NCI-H2196 treated with DMSO at 0.1 percent for 48 hours (cell line): Measurements from ENCODE around the gene ADGRB3.
A peak's percentile ranks its signal among the peaks of the same experiment; 100 is the strongest.
"Not testable (repeated sequence)": the region's sequence is repeated elsewhere in the genome, so short reads cannot be mapped to it uniquely, and the experiment has no call there.

Experiments used
- DNase-seq: peaks from one replicate; lab custom pipeline; 2025; ENCODE audit not compliant: unreplicated experiment; lab: John Stamatoyannopoulos, UW

ADGRB3 gene

DNA sequence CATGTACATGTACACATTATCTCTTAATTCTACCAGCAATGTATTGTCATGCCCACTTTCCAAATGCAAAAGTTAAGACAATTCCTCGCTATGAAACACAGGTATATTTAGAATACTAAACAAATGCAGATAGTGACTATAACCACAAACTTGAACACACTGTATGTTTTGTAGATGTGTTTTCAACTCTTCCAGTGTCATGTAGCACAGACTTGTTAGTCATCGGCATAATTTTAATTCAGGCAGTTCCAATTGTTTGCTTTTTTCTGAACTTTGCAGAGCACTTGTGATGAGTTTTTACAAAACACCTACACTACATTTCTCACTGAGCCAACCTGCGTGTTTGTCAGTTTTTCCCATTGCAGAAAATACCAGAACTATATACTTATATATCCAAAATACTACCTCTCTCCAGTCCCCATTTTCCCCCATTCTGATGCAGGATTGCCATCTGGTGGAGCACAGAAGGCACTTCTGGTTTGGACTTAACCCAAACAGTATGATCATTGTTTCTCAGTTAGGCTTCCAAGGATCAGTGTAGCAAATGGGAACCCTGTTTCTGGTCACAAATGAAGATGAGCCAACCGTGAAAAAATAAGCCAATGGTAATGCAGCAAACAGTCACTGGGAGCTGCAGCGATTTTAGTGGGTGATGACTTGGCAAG, 143.4 kb downstream of the ADGRB3 start:
- no peak for DNase-seq

DNA sequence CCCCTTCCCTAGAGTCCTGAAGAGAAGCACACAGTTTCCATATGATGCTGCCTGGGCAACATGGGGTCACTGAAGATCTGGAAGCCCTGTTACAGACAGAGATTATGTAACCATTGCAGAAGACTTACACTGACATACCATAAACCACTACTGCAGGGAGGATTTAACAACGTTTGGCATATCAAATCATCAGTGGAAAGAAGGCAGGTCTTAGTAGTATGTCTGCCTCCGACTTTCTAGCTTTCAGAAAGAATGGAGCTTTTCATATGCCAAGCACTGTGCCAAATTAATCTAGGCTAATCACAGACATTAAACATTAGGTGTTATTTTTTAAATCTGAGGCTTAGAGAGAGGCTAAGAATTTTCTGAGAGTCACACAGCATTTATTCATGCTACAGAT, 144.3 kb downstream of the ADGRB3 start:
- no peak for DNase-seq

DNA sequence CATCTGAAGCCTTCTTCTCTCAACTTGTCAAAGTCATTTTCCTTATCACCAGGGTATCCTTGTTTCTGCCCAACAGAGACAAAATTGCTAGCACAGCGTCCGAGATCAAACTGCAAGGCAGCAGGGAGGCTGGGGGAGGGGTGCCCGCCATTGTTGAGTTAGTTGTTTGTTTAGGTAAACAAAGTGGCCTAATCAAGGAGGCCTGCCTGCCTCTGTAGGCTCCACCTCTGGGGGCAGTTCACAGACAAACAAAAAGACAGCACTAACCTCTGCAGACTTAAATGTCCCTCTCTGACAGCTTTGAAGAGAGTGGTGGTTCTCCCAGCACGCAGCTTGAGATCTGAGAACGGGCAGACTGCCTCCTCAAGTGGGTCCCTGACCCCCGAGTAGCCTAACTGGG, 155.0 kb downstream of the ADGRB3 start:
- not testable (repeated sequence) for DNase-seq

DNA sequence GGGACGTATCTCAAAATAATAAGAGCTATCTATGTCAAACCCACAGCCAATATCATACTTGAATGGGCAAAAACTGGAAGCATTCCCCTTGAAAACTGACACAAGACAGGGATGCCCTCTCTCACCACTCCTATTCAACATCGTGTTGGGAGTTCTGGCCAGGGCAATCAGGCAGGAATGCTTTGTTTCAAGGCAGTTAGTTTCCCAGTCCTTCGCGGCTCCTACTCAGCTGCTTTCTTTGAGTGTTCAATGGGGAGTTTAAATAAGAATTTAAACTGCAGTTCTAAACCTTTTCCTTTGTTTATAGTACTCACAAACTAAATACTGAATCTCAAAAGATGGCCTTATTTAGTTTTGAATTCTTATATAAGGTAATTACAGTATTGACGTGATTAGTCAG, 179.9 kb downstream of the ADGRB3 start:
- not testable (repeated sequence) for DNase-seq

DNA sequence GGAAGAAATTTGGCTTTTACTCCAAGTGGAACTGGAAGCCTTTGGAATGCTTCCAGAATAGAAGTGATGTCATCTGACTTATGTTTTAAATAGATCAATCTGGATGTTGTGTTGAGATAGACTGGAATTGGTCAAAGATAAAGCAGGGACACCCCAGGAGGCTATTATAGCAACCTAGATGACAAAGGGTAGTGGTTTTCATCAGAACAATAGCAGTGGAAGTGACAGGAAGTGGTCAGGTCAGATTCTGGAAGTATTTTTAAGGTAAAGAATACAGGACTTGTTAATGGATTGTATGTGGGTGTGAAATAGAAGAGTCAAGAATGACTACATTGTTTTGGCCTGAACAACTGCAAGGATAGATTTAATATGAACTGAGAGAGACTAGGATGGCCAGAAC, 191.4 kb downstream of the ADGRB3 start:
- DNase-seq = no peak

DNA sequence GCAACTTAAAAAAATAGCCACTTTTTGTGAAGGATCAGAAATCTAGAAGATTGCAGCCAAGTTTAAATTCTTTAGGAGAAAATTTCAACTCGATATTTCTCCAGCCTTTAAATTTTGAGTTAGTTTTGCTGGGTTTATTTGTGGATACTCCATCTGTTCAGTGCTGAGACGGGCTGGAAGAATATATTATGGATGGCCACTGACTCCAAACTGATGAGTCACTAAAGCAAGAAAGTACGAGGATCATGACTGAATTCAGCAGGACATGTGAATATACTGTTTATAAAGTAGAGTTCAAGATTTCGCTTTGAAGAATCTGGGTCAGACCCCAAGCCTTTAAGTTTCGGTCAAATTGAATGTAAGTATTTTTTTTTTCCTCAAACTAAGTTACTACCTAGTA, 199.5 kb downstream of the ADGRB3 start:
- DNase-seq = no peak

DNA sequence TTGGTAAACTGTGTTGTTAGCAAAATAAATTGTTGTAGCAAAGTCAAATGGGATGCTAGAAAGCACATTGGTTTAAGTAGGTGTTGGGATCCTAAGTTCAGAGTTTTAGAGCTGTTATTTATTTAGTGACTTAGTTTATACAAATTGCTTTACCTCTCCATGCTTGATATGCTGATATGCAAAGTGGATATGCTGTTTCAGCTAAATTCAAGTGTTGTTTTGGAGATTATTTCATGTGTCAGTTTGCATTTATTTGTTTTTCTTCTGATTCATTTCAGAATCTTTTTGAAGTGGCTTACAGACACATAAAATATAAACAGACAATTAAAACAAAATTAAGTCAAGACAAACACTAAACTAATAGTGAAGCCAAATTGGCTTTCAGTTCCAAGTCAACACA, 203.5 kb downstream of the ADGRB3 start:
- no peak for DNase-seq

DNA sequence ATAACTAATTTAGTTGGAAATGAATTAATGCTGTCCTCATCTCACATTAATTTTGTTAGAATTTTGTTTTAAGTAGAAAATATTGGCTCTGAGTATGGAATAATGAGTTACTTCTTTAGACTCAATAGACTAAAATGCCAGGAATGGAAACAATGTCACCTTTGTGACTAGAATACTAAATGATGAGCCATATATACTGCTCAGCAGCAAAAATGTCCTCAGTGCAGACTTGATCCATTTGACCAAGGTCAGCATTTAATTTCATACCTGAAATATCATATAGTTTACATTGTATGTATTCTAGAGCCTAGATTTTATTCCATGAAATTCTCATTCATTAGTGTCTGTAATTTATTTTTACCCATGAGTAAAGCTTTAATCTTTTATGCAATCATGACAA, 217.7 kb downstream of the ADGRB3 start:
- no peak for DNase-seq

DNA sequence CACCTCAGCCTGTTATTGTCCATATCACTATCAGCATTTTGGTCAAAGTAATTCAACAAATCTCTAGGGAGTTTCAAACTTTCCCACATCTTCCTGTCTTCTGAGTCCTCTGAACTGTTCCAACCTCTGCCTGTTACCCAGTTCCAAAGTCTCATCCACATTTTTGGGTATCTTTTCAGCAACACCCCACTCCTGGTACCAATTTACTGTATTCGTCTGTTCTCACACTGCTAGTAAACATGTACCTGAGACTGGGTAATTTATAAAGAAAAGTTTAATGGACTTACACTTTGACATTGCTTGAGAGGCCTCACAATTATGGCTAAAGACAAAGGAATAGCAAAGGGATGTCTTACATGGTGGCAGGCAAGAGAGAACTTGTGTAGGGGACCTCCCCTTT, 224.2 kb downstream of the ADGRB3 start:
- no peak for DNase-seq

DNA sequence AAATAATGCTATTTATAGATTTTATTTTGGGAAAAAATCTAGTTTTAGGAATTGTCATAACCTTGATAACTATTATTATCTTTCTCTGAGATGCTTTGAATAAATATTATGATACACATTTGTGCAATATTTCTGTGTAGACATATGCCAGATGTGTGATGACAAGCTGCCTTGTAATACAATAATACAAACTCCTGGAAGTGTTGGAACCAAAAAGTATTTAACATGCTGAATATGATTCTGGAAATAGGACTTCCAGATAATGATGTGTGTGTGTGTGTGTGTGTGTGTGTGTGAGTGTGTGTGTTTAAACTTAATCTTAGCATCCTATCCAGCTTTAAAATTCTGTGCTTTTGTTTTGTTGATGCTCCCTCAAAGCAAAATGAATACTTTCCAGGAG, 233.6 kb downstream of the ADGRB3 start:
- no peak for DNase-seq

DNA sequence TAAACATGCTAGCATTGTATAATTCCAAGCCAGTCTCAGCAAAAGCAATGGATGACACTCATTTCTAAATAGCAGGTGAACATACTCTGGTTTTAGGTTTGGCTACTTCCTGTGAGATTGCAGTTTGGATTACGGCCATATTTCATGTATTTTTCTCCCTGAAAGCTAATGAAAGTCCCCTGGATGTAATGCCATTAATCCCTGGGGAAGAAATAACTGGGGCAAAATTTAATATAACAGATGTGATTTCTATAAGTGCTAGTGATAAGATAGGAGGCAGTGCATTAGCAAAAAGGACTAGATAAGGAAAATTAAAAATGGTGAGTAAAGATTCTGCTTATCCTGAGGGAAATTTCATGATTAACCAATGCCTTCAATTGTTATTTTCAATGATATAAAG, 238.2 kb downstream of the ADGRB3 start:
- no peak for DNase-seq

DNA sequence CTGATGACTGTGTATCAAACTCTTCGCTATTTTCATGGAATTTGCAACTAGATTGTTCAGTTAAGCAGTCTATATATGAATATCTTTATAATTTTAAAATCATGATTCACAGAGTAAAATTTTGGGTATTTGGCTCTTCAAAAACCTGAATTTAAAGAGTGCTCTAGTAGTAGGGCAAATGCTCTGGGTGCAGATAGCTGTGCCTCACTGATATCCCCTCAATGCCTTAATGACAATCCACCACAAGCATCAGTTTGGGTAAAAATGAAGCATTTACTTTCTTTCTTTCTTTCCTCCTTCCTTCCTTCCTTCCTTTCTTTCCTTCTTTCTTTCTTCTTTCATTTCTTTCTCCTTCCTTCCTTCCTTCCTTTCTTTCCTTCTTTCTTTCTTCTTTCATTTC, 239.7 kb downstream of the ADGRB3 start:
- DNase-seq = no peak

DNA sequence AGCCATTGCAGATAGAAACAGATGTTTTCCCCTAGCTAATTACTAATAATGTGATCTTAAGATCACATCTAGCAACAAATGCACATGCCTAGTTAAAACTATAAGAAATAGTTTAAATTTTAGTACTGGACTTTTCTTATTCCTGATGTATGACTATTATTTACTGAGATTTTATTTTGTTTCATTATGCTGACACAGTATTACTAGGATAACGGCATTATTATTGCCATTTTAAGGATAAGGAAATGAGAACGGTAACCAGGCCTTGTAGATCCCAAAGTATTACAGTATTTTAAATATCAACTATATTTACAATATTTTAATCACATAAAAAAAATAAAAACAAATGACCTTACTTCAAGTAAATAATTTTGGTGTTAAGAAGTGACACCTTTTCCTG, 240.3 kb downstream of the ADGRB3 start:
- no peak for DNase-seq

DNA sequence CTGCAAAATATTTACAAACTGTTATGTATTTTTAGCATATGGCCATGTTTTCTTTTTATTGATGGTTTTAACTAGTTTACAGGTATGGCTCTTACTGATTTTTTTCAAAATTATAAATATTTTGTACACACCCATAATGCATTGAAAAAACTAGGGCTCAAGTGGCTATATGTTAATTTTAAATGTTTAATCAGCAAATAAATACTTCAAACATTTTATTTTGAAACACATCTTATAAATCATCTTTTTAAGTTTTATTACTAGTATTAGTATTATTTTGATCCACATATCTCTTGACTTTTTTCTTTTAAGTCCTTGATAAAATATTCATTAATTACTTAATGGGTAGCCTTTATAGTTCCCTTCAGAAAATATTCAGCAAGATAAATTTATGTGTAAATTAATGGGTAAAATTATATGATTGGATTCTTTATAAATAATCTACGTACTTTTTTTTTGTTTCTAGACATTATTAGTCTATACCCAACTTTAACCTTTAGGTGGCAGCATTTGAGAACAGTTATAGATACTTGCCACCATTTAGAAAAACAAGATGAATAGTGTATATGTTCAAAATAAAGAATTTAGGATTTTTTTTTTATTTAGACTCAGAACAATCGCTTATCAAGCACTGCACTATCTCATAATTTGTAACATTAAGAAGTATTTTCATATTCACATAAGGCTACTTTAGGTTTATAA, 241.9 kb downstream of the ADGRB3 start:
- DNase-seq = peak; percentile 4

DNA sequence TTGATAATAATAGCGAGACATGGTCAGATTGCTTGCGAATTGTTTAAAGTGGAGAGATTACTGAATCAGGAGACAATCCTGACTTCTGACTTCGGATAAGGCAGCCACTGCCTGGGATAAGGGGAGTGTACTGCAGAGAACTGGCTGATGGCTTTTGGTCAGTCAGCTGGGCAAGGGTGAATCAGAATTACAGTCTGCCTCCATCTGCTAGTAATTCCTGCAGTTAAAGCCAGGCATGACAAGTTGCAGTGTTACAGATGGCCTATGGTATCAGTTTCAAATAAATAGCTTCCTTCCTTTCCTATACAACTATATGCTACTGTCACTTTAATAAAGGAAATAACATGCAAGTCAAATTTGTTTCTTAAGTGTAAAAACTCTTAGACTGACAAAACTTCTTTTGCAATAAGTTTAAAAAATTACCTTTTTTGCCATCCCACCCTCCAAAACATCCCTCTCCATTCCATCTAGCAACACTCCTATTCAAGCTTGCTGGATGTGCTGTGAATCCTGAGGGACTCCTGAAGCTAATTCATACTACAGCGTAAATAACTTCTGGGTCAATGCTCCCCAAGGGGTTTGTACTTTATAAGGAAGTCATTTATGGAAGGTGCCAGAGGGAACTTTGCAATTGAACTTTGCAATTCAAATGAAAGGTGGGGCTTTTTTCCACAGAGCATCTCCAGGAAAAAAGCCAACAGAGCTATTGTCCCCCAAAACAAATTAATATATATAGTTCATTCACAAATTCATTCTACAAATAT, 245.2 kb downstream of the ADGRB3 start:
- no peak for DNase-seq

DNA sequence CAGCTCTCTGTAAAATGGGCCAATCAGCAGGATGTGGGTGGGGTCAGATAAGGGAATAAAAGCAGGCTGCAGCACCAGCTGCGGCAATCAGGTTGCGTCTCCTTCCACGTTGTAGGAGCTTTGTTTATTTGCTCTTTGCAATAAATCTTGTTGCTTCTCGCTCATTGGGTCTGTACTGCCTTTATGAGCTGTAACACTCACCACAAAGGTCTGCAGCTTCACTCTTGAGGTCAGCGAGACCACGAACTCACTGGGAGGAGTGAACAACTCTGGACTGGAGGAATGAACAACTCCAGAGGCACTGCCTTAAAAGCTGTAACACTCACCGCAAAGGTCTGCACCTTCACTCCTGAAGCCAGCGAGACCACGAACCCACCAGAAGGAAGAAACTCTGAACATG, 248.2 kb downstream of the ADGRB3 start:
- DNase-seq = not testable (repeated sequence)

DNA sequence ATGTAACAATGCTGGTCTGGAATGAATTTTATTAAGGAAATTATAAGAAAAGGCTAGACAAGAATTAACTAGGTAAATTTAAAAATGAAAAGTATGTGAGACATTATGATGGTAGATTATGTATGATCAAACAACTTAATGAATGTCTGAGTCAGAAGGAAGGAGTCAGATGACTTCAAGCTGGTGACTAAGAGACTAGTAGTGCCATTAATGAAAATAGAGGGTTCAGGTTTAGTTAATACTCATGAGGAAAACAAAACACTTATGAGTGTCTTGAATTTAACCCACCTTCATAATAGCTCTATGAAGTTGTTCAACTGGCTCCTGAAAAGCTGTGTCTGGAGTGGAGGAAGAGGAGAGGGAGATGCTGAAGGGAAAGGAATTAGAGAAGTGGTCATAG, 256.3 kb downstream of the ADGRB3 start:
- DNase-seq = no peak

DNA sequence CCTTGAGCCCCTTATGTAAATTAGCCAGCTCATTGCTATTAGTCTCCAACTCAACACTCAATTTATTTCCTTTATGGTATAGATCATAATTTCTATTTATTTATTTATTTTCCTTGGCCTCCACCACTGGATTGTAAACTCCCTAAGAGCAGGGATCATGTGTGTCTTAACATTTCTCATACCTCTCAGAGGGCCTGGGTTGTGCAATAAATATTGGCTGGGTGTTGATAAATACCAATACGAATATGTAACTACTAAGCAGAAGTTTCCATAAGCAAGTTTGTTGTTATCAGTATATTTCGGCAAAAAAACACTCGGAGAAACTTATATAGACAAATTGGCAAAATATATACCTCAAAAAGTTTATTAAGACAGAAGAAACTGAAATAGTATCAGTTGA, 257.4 kb downstream of the ADGRB3 start:
- DNase-seq = no peak

DNA sequence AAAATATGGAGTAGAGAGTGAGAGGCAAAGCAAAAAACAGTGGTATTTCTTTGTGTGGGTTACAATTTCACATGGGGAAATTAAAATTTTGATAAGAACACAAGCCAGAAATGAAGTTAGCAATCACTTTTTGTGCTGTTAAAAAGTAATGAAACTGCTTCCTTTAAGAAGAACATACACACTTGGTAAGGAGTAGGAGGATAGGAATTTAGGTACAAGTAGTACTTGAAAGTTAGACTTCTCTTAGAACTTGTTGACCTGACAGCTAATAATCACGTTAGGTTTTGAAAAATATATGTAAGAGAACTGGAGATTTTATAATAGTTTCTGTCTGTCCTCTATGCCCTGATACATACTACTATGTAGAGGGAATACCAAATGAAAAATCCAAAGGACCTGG, 260.8 kb downstream of the ADGRB3 start:
- no peak for DNase-seq

DNA sequence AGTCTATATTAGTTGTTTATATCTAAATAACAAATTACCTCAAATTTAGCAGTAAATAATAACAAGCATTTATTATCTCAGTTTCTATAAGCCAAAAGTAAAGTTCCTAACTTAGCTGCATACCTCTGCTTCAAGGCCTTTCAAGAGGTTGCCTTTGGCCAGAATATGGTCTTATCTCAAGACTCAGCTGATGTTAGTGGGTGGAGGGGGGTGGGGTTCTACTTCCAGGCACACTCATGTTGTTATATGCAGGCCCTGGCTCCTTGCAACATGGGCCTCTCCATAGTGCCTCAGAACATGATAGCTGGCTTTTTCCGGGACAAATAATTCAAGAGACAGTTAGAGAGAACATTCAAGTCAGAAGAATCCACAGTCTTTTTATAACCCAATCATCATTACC, 266.0 kb downstream of the ADGRB3 start:
- no peak for DNase-seq

DNA sequence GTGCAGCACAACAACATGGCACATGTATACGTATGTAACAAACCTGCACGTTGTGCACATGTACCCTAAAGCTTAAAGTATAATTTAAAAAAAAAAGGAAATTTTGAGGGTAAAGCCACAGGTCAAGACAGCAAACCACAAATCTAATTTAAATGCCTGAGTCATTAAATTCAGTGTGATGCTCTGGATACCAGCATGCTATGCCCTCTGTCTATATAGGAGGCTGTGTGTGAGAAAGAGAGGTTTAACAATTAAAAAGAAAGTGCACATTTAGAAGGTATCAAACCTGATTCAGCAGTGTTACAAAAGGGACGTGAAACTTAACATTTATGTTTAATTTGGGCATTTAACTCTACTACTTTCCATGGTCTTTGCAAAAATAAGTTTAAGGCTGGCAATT, 276.3 kb downstream of the ADGRB3 start:
- no peak for DNase-seq

DNA sequence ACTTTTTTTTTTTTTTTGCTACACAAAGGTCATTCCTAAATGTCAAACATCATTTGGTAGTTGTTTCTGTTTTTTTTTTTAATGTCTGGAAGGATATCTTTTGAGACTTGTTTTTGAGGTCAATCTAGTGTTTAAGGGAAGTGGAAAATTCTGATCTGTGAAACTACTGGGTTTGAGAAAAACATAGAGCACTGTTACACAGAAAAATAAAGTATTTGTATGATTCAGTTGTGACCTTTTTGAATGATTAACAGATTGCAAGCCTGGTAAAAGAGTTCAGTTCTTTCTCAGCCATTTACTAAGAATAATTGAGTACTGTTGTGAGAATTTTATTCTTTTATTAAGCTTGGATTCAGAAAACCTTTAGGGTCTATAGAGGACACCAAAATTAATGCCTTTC, 276.7 kb downstream of the ADGRB3 start:
- DNase-seq = no peak
